HFF-Myc (cell line): ENCODE data around the gene PIGR.
"Not testable (repeated sequence)": the region's sequence is repeated elsewhere in the genome, so short reads cannot be mapped to it uniquely, and the experiment has no call there.

ENCODE experiments used
- DNase-seq: peaks from one replicate; pipeline ENCODE4 v3.0.0-alpha.2; 2011; ENCODE audit warnings: low read depth; ENCODE audit errors: extremely low read depth
- H3K4me3 ChIP-seq: replicated peaks from 2 replicates; pipeline ENCODE4 v1.5.1; 2011; ENCODE audit warnings: low read depth, mild to moderate bottlenecking, control low read depth, low read length
- CTCF ChIP-seq: IDR thresholded peaks from 2 replicates; pipeline ENCODE4 v1.5.1; 2012; ENCODE audit warnings: mild to moderate bottlenecking, low read depth, low read length, control low read depth; ENCODE audit errors: missing control alignments

Gene PIGR

GRCh38 chr1:206929524-206929923, 16.7 kb downstream of the PIGR start:
- TF ChIP-seq CTCF, result no peak
- no peak for DNase-seq
- H3K4me3 ChIP-seq, result no peak overlapping the region

- no peak for TF ChIP-seq CTCF
- no peak overlapping the region for H3K4me3 ChIP-seq
- DNase-seq, result no peak
Observed at GRCh38 chr1:206926286-206926685, 20.0 kb downstream of the PIGR start.

GRCh38 chr1:206925106-206925736, 21.0 kb downstream of the PIGR start:
- no peak overlapping the region for H3K4me3 ChIP-seq
- TF ChIP-seq CTCF, result no peak
- no peak for DNase-seq

- TF ChIP-seq CTCF, result no peak
- H3K4me3 ChIP-seq, result no peak overlapping the region
- DNase-seq, result no peak
Observed at GRCh38 chr1:206924592-206925105, 21.6 kb downstream of the PIGR start.

GRCh38 chr1:206923961-206924557, 22.2 kb downstream of the PIGR start:
- not testable (repeated sequence) for H3K4me3 ChIP-seq, DNase-seq

- H3K4me3 ChIP-seq, result no peak overlapping the region
- DNase-seq, result no peak
- no peak for TF ChIP-seq CTCF
Observed at GRCh38 chr1:206923009-206923960, 23.0 kb downstream of the PIGR start.

GRCh38 chr1:206922524-206922923, 23.7 kb downstream of the PIGR start:
- DNase-seq, result no peak
- H3K4me3 ChIP-seq, result no peak overlapping the region
- no peak for TF ChIP-seq CTCF
